ENCODE results near the gene LAP3.

DNA sequence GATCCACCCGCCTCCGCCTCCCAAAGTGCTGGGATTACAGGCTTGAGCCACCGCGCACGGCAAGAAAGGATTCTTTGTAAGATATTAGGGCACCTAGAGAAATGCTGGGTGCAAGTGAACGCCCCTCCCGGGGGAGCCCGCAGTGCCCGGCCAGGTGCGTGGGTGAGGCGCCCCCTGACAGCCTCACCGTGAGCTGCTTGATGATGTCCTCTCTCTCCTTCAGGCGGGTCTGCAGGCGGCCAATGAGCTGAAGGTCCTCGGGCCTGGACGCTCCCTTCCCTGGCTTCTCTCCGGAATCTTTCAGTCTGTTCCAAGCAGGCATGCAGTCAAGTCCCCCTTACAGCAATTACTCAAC lies 59.3 kb downstream of the LAP3 start:
- TF ChIP-seq, protein P1, sequence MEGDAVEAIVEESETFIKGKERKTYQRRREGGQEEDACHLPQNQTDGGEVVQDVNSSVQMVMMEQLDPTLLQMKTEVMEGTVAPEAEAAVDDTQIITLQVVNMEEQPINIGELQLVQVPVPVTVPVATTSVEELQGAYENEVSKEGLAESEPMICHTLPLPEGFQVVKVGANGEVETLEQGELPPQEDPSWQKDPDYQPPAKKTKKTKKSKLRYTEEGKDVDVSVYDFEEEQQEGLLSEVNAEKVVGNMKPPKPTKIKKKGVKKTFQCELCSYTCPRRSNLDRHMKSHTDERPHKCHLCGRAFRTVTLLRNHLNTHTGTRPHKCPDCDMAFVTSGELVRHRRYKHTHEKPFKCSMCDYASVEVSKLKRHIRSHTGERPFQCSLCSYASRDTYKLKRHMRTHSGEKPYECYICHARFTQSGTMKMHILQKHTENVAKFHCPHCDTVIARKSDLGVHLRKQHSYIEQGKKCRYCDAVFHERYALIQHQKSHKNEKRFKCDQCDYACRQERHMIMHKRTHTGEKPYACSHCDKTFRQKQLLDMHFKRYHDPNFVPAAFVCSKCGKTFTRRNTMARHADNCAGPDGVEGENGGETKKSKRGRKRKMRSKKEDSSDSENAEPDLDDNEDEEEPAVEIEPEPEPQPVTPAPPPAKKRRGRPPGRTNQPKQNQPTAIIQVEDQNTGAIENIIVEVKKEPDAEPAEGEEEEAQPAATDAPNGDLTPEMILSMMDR (conservative IDR thresholded peaks at IDR 0.05 in 1 of 2, IDR thresholded peaks at IDR 0.05 in 1 of 2; ENCODE audit: extremely low read depth in 1 of 2, insufficient read depth in 1 of 2, low read depth in 1 of 2, low read length in 2 of 2), result no peak
- TF ChIP-seq EZH2 (IDR thresholded peaks at IDR 0.05; ENCODE audit: borderline replicate concordance, low read length), result no peak

Measured in mammary epithelial cell (primary cell).